ENCODE data around the gene CABYR. TPM values are rescaled to one million over a fixed set of nuclear protein-coding genes. Genes with fewer than 3 reads are reported as not detected.
A peak's percentile ranks its signal among the peaks of the same experiment; 100 is the strongest.

CABYR gene, protein sequence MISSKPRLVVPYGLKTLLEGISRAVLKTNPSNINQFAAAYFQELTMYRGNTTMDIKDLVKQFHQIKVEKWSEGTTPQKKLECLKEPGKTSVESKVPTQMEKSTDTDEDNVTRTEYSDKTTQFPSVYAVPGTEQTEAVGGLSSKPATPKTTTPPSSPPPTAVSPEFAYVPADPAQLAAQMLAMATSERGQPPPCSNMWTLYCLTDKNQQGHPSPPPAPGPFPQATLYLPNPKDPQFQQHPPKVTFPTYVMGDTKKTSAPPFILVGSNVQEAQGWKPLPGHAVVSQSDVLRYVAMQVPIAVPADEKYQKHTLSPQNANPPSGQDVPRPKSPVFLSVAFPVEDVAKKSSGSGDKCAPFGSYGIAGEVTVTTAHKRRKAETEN
- 8.0 and 10.5 TPM in 2 replicates for total RNA-seq
- long read RNA-seq, partial matches to known transcripts: 19 of 29 reads
- long read RNA-seq, other reads (novel, unspliced or antisense): 2 of 29 reads

DNA sequence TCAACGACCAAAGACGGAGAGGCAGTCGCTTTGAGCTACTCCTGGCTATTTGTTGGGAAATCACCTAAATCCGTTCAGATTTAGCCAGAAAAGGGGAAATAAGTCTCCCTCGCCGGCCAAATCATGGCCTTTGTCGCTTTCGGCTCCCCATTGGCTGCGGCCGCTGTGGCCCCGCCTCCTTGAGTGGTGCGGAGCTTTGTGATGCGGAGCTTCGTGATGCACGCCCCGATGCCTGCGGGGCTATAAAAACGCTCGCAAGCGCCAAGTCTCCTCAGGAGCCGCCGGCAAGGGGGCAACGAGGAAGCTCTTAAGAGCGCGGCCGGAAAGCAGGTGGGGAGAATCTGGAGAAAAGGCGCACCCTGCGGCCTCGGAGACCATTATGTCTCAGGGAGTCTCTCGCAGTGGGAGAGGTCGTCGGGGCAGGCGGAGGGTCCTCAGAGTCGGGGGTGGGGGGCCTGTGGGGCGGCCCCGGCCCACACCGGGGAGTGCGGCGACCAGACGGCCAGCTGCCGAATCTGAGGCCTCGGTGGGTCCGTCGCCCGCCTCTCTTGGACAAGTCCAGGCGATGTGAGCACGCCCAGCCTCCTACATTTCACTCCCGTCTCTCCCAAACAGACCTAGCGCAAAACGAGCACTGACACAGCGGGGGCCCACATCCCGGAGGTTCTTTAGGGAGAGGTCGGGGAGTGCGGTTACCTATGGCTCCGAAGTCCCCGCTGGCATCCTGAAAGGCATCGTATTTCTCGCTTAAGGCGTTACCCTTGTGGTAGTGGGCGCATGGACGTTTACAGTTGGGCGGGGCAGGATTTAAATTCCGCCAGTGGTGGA, at the start of gene CABYR:
Gene CABYR (plus strand): TSS at position 274 of the 828 bp plus-strand sequence. CDS start 4,053 bp downstream, outside the sequence.
- Mint-ChIP-seq H3K27me3 (no peaks in the 10 kb centered on the region), H3K27ac (peak within 1 kb of the TSS; percentile 95), H3K4me3 (ENCODE audit: low read depth) (peak within 1 kb of the TSS; percentile 86), H3K4me1 (ENCODE audit: low read depth) (peaks cover 5% of the 10 kb centered on the region), H3K9me3 (ENCODE audit: low read depth) (peaks cover 4% of the 10 kb centered on the region), H3K36me3 (ENCODE audit: insufficient read depth) (peaks cover 3% of the 10 kb centered on the region)
- TF ChIP-seq, protein P1, sequence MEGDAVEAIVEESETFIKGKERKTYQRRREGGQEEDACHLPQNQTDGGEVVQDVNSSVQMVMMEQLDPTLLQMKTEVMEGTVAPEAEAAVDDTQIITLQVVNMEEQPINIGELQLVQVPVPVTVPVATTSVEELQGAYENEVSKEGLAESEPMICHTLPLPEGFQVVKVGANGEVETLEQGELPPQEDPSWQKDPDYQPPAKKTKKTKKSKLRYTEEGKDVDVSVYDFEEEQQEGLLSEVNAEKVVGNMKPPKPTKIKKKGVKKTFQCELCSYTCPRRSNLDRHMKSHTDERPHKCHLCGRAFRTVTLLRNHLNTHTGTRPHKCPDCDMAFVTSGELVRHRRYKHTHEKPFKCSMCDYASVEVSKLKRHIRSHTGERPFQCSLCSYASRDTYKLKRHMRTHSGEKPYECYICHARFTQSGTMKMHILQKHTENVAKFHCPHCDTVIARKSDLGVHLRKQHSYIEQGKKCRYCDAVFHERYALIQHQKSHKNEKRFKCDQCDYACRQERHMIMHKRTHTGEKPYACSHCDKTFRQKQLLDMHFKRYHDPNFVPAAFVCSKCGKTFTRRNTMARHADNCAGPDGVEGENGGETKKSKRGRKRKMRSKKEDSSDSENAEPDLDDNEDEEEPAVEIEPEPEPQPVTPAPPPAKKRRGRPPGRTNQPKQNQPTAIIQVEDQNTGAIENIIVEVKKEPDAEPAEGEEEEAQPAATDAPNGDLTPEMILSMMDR (IDR thresholded peaks at IDR 0.05; ENCODE audit: unreplicated experiment): no peak
- DNase-seq (ENCODE audit: low spot score, unreplicated experiment): peak; percentile 70

DNA sequence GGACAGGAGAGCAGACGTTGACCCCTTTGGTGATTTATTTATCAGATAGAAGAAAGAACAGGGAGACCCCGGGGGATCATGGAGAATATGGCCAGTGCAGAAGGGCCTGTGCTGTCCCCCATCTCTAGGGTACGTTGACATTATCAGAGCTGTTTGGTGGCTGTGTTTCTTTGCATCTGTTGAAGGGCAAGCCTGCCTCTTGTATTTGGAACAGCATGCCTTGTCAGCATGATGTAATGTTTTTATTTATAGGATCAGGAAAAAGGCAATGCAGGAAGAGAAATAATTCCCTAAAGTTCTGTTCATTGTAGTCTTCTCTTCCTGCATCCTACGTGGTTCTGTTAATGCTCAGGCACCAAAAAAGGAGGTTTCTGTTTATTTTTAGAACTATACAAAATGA, 49.8 kb upstream of the CABYR start:
- peaks cover 7% of the 10 kb centered on the region for H3K4me1 Mint-ChIP-seq (ENCODE audit: low read depth)
- H3K9me3 Mint-ChIP-seq (ENCODE audit: low read depth): no peaks in the 10 kb centered on the region

DNA sequence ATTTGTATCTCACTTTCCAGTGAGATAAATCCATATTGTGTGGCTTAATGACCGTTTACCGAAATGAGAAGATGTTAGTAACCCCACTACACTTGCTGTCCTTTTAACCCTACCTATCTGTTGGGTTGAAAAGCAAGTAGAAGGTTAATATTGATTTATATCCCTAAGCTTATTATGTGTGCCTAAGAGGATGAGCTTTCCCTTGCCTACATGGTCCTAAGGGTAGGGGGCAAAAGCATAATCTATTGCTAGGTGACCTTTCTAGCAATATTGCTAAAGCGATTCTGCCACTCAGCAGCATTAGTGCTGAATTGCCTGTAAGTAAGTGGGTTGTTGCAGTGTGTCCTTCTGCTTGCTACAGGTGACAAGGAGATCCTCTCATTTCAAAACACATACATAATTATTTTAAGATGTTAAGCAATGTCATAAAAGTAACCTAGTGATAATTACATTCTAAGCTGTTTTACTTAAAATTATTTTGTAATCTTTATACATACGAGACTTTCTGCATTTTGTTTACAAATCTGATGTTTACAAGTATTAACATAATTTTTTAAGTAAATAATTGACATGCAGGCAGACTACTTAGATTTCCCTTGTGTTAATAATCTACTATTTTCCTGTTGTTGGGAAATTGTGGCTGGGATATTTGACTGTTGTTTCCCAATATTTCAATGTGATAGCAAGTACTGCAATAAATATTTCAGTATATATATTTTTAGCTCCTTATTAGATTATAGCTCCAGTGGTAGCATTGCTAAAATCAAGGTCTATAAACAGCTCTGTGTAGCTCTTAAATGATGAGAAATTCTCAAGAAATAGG, 49.1 kb upstream of the CABYR start:
- peaks cover 7% of the 10 kb centered on the region for H3K4me1 Mint-ChIP-seq (ENCODE audit: low read depth)
- H3K9me3 Mint-ChIP-seq (ENCODE audit: low read depth): no peaks in the 10 kb centered on the region
- TF ChIP-seq, protein P1 (IDR thresholded peaks at IDR 0.05; ENCODE audit: unreplicated experiment): no peak
- H3K4me3 Mint-ChIP-seq (ENCODE audit: low read depth): no peak overlapping the region
- no peak overlapping the region for H3K27ac Mint-ChIP-seq
- DNase-seq (ENCODE audit: low spot score, unreplicated experiment): no peak
- no peaks in the 10 kb centered on the region for H3K27me3 Mint-ChIP-seq
- peaks cover 15% of the 10 kb centered on the region for H3K36me3 Mint-ChIP-seq (ENCODE audit: insufficient read depth)

More for the DNA sequence above, 49.8 kb upstream of the CABYR start:
- Mint-ChIP-seq H3K27me3 (no peaks in the 10 kb centered on the region), H3K36me3 (ENCODE audit: insufficient read depth) (peaks cover 15% of the 10 kb centered on the region), H3K4me3 (ENCODE audit: low read depth) (no peak overlapping the region), H3K27ac (no peak overlapping the region)
- no peak for DNase-seq (ENCODE audit: low spot score, unreplicated experiment)
- TF ChIP-seq, protein P1 (IDR thresholded peaks at IDR 0.05; ENCODE audit: unreplicated experiment): no peak

DNA sequence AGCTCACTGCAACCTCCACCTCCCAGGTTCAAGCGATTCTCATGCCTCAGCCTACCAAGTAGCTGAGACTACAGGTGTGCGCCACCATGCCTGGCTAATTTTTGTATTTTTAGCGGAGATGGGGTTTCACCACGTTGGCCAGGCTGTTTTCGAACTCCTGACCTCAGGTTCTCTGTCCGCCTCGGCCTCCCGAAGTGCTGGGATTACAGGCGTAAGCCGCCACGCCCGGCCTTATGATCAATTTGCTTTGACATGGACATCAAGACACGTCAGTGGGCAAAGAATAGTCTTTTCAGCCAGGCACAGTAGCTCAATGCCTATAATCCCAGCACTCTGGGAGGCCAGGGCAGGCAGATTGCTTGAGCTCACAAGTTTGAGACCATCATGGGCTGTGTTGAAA, 48.0 kb upstream of the CABYR start:
- H3K27ac Mint-ChIP-seq: no peak overlapping the region

More for the DNA sequence above, 48.0 kb upstream of the CABYR start:
- no peaks in the 10 kb centered on the region for H3K27me3 Mint-ChIP-seq
- no peak overlapping the region for H3K4me3 Mint-ChIP-seq (ENCODE audit: low read depth)
- H3K9me3 Mint-ChIP-seq (ENCODE audit: low read depth): no peaks in the 10 kb centered on the region
- H3K4me1 Mint-ChIP-seq (ENCODE audit: low read depth): peaks cover 7% of the 10 kb centered on the region
- peaks cover 12% of the 10 kb centered on the region for H3K36me3 Mint-ChIP-seq (ENCODE audit: insufficient read depth)
- DNase-seq (ENCODE audit: low spot score, unreplicated experiment): no peak
- TF ChIP-seq, protein P1 (IDR thresholded peaks at IDR 0.05; ENCODE audit: unreplicated experiment): no peak
